Activated T-cell treated with anti-CD3 and anti-CD28 coated beads for 1 hour (primary cell): ENCODE measurements around the gene CNTNAP2.
"Not testable (repeated sequence)": the region's sequence is repeated elsewhere in the genome, so short reads cannot be mapped to it uniquely, and the experiment has no call there.

Experiments used
- DNase-seq: peaks from one replicate; pipeline ENCODE4 v3.0.0-alpha.2; 2020; ENCODE audit warnings: low read depth

Gene CNTNAP2

GRCh38 chr7:148398844-148399365 is 2282.3 kb downstream of the CNTNAP2 start:
- DNase-seq = no peak

- no peak for DNase-seq
Measured at GRCh38 chr7:148400101-148400500, 2283.5 kb downstream of the CNTNAP2 start.

GRCh38 chr7:148402159-148402558 is 2285.6 kb downstream of the CNTNAP2 start:
- DNase-seq = no peak

GRCh38 chr7:148403466-148403993 is 2286.9 kb downstream of the CNTNAP2 start:
- DNase-seq = no peak

GRCh38 chr7:148408307-148408706 is 2291.7 kb downstream of the CNTNAP2 start:
- DNase-seq = no peak

GRCh38 chr7:148410905-148411304 is 2294.3 kb downstream of the CNTNAP2 start:
- no peak for DNase-seq

- no peak for DNase-seq
Measured at GRCh38 chr7:148412691-148413090, 2296.1 kb downstream of the CNTNAP2 start.

GRCh38 chr7:148419856-148420832 is 2303.5 kb downstream of the CNTNAP2 start:
- no peak for DNase-seq

- DNase-seq = no peak
Measured at GRCh38 chr7:148422030-148422429, 2305.4 kb downstream of the CNTNAP2 start.

GRCh38 chr7:148426393-148426792 is 2309.8 kb downstream of the CNTNAP2 start:
- not testable (repeated sequence) for DNase-seq

GRCh38 chr7:148430690-148431089 is 2314.1 kb downstream of the CNTNAP2 start:
- not testable (repeated sequence) for DNase-seq

- DNase-seq = no peak
Measured at GRCh38 chr7:148433521-148434180, 2317.1 kb downstream of the CNTNAP2 start.

GRCh38 chr7:148434181-148434757 is 2317.7 kb downstream of the CNTNAP2 start:
- DNase-seq = no peak

GRCh38 chr7:148434887-148435286 is 2318.3 kb downstream of the CNTNAP2 start:
- no peak for DNase-seq

- DNase-seq = no peak
Measured at GRCh38 chr7:148435715-148436114, 2319.1 kb downstream of the CNTNAP2 start.

GRCh38 chr7:148436135-148436534 is 2319.5 kb downstream of the CNTNAP2 start:
- no peak for DNase-seq

- DNase-seq = no peak
Measured at GRCh38 chr7:148436571-148436970, 2320.0 kb downstream of the CNTNAP2 start.

- no peak for DNase-seq
Measured at GRCh38 chr7:148437043-148437442, 2320.4 kb downstream of the CNTNAP2 start.

- DNase-seq = no peak
Measured at GRCh38 chr7:148442141-148442655, 2325.6 kb downstream of the CNTNAP2 start.

- DNase-seq = no peak
Measured at GRCh38 chr7:148442933-148443332, 2326.3 kb downstream of the CNTNAP2 start.

- DNase-seq = no peak
Measured at GRCh38 chr7:148445260-148446044, 2328.9 kb downstream of the CNTNAP2 start.
